Uterus (tissue), 4 donors: ENCODE data around the gene HHIPL1. TPM values are rescaled to one million over a fixed set of nuclear protein-coding genes. Genes with fewer than 3 reads are reported as not detected.

ENCODE experiments used
- DNase-seq, 2 donors: peaks; one replicate each; pipeline ENCODE4 v3.0.0-alpha.2; 2019 to 2020
- H3K27ac ChIP-seq, 2 donors: fragments of 200-600 bp; sonication (generic); 1 replicate in 1 of 2; 2 replicates in 1 of 2; pipeline ENCODE4 v1.5.1; 2016 to 2018
- H3K27me3 ChIP-seq, 2 donors: fragments of 200-600 bp; sonication (generic); one replicate each; pipeline ENCODE4 v1.5.1; 2018 to 2019; ENCODE audit warnings: control low read depth in 1 of 2
- H3K36me3 ChIP-seq, 2 donors: fragments of 200-600 bp; sonication (generic); one replicate each; pipeline ENCODE4 v1.5.1; 2019; ENCODE audit warnings: control low read depth in 1 of 2
- H3K4me1 ChIP-seq, 2 donors: fragments of 200-600 bp; sonication (generic); one replicate each; pipeline ENCODE4 v1.5.1; 2018 to 2019; ENCODE audit warnings: control low read depth in 1 of 2
- H3K4me3 ChIP-seq, 2 donors: fragments of 200-600 bp; sonication (generic); 1 replicate in 1 of 2; 2 replicates in 1 of 2; pipeline ENCODE4 v1.5.1; 2018 to 2019; ENCODE audit warnings: mild to moderate bottlenecking in 1 of 2
- H3K9me3 ChIP-seq, 2 donors: fragments of 200-600 bp; sonication (generic); one replicate each; pipeline ENCODE4 v1.5.1; 2019; ENCODE audit warnings: control low read depth in 1 of 2
- CTCF ChIP-seq, 4 experiments: fragments of 200-600 bp in 2 of 4; fragments of 450-650 bp in 2 of 4; sonication (generic) in 2 of 4; IDR thresholded peaks; one replicate each; pipeline ENCODE4 v1.5.1; 2016 to 2019; ENCODE audit warnings: antibody characterized with exemption in 4 of 4, mild to moderate bottlenecking in 2 of 4, moderate library complexity in 1 of 4
- POLR2A ChIP-seq, 2 donors: fragments of 450-650 bp; IDR thresholded peaks; one replicate each; pipeline ENCODE4 v1.6.1; 2016; ENCODE audit warnings: antibody characterized with exemption in 2 of 2, mild to moderate bottlenecking in 1 of 2, moderate library complexity in 1 of 2
- intact Hi-C: fragments of 100-400 bp; cut with DNase I; formaldehyde crosslinking; loops from one replicate; pipeline ENCODE4 v1.15.1; 2023; ENCODE audit warnings: low total_unique reads
- total RNA-seq, 4 donors: library from RNA; depleted of rRNA in 3 of 4; stranded (reverse); fragments of >200 nt in 3 of 4; gene quantifications; one replicate each; pipeline versions ENCODE4 v1.1.0 to v1.2.4, GENCODE V29; 2014 to 2023
- donor health status: DM: yes; HTN: yes; CAD: no.

Gene HHIPL1
- total RNA-seq, 4 donors from 2014 or later = under 0.01 to 8.2 (median 3.0) TPM

DNA sequence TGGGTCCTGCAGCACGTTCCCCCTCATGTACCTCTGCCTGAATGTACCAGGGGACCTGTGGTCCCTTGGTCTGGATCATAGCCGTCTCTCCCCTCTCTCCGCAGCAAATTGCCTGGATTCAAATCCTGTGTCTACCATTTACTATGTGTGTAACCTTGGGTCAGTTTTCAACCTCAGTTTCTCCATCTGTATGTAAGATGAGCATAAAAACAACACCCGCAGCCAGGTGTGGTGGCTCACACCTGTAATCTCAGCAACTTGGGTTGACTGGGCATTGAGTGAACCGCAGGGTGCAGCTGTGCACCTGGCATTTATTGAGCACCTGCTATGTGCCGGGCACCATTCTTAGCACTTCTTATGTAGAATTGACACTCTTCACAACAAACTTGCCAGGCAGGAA is 53.3 kb downstream of the HHIPL1 start:
- H3K36me3 ChIP-seq = no peaks in the 10 kb centered on the region
- no peak for DNase-seq
- H3K27me3 ChIP-seq = no peaks in the 10 kb centered on the region
- TF ChIP-seq POLR2A (IDR thresholded peaks at IDR 0.05) = no peak
- no peak for TF ChIP-seq CTCF (IDR thresholded peaks at IDR 0.05)
- no peak overlapping the region for H3K4me3 ChIP-seq
- H3K27ac ChIP-seq = no peak overlapping the region
- H3K9me3 ChIP-seq = peaks cover 0 to 9% of the 10 kb centered on the region in 2 donors
- H3K4me1 ChIP-seq = no peaks in the 10 kb centered on the region
- intact Hi-C loops = no loop called here

GRCh38 chr14:99698642-99699041 is 53.7 kb downstream of the HHIPL1 start:
- Histone ChIP-seq H3K4me1 (no peaks in the 10 kb centered on the region), H3K36me3 (no peaks in the 10 kb centered on the region), H3K4me3 (no peak overlapping the region), H3K9me3 (peaks cover 0 to 11% of the 10 kb centered on the region in 2 donors), H3K27me3 (no peaks in the 10 kb centered on the region), H3K27ac (no peak overlapping the region)
- intact Hi-C loops = no loop called here
- no peak for DNase-seq
- no peak for TF ChIP-seq CTCF (IDR thresholded peaks at IDR 0.05)
- no peak for TF ChIP-seq POLR2A (IDR thresholded peaks at IDR 0.05)

DNA sequence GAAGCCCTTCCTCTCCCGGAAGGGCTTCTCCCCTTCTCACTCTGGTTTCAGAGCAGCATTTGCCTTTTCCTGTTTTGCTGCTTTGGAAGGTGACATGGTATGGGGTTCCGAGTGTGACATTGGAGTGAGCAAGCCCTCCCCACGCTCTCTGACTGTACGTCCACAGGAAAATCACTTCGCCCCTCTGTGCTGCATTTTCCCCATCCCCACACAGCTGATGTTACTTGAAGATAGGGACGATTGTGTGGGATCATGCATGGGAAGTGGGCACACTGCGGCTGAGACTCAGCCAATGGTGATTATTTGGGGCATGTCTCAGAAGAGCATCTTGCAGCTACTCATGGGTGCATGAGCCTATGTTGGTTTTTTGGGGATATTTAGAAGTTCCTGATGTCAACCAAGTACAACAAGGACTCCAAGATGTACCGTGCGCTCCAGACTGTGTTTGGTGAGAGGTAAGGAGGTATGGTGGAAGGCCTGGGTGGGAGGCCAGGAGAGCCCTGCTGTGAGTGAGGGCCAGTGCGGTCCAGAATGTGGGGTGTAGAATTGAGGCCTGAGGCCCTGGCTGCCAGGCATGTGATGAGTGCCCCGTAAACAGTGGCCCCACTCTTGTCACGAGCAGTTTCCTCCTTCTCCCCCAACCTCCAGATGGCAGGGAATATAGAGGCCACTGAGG is 54.3 kb downstream of the HHIPL1 start:
- H3K36me3 ChIP-seq = no peaks in the 10 kb centered on the region
- no peak for DNase-seq
- no peaks in the 10 kb centered on the region for H3K4me1 ChIP-seq
- H3K27ac ChIP-seq = no peak overlapping the region
- peaks cover 0 to 11% of the 10 kb centered on the region in 2 donors for H3K9me3 ChIP-seq
- H3K4me3 ChIP-seq = no peak overlapping the region
- intact Hi-C loops = no loop called here
- H3K27me3 ChIP-seq = no peaks in the 10 kb centered on the region
- TF ChIP-seq POLR2A (IDR thresholded peaks at IDR 0.05) = no peak
- TF ChIP-seq CTCF (IDR thresholded peaks at IDR 0.05) = no peak

- no peak for DNase-seq
- no peaks in the 10 kb centered on the region for H3K27me3 ChIP-seq
- intact Hi-C loops = no loop called here
- H3K9me3 ChIP-seq = peaks cover 0 to 11% of the 10 kb centered on the region in 2 donors
- no peaks in the 10 kb centered on the region for H3K36me3 ChIP-seq
- H3K4me1 ChIP-seq = no peaks in the 10 kb centered on the region
- H3K4me3 ChIP-seq = no peak overlapping the region
- no peak overlapping the region for H3K27ac ChIP-seq
- no peak for TF ChIP-seq POLR2A (IDR thresholded peaks at IDR 0.05)
- TF ChIP-seq CTCF (IDR thresholded peaks at IDR 0.05) = no peak
Measured at GRCh38 chr14:99699861-99700260, 54.9 kb downstream of the HHIPL1 start.

GRCh38 chr14:99700379-99700778 is 55.5 kb downstream of the HHIPL1 start:
- Histone ChIP-seq H3K27ac (no peak overlapping the region), H3K9me3 (peaks cover 0 to 11% of the 10 kb centered on the region in 2 donors), H3K4me3 (no peak overlapping the region), H3K27me3 (no peaks in the 10 kb centered on the region), H3K36me3 (no peaks in the 10 kb centered on the region), H3K4me1 (no peaks in the 10 kb centered on the region)
- no peak for TF ChIP-seq POLR2A (IDR thresholded peaks at IDR 0.05)
- no peak for TF ChIP-seq CTCF (IDR thresholded peaks at IDR 0.05)
- no peak for DNase-seq
- intact Hi-C loops = no loop called here
